Osteocyte (in vitro differentiated cells): Measurements from ENCODE around the gene DUSP22. TPM values are rescaled to one million over a fixed set of nuclear protein-coding genes. Genes with fewer than 3 reads are reported as not detected.

Experiments
- DNase-seq: peaks from one replicate; pipeline ENCODE4 v3.0.0; 2021; ENCODE audit warnings: mixed read lengths; ENCODE audit not compliant: unreplicated experiment; ENCODE audit errors: extremely low spot score
- H3K27ac Mint-ChIP-seq: one replicate; pipeline ENCODE4 v1.8.0; 2021; ENCODE audit warnings: mild to moderate bottlenecking, mixed read lengths; ENCODE audit not compliant: unreplicated experiment
- H3K27me3 Mint-ChIP-seq: one replicate; pipeline ENCODE4 v1.8.0; 2021; ENCODE audit warnings: mixed read lengths; ENCODE audit not compliant: unreplicated experiment
- H3K36me3 Mint-ChIP-seq: one replicate; pipeline ENCODE4 v1.8.0; 2021; ENCODE audit warnings: mixed read lengths; ENCODE audit not compliant: unreplicated experiment
- H3K4me1 Mint-ChIP-seq: one replicate; pipeline ENCODE4 v1.8.0; 2021; ENCODE audit warnings: mixed read lengths; ENCODE audit not compliant: unreplicated experiment
- H3K4me3 Mint-ChIP-seq: one replicate; pipeline ENCODE4 v1.8.0; 2021; ENCODE audit warnings: mild to moderate bottlenecking, moderate library complexity, mixed read lengths; ENCODE audit not compliant: unreplicated experiment
- H3K9me3 Mint-ChIP-seq: one replicate; pipeline ENCODE4 v1.8.0; 2021; ENCODE audit warnings: mixed read lengths; ENCODE audit not compliant: unreplicated experiment
- total RNA-seq: library from RNA; stranded (reverse); gene quantifications from 2 replicates; pipeline ENCODE4 v1.2.1, GENCODE V29; 2021
- TF ChIP-seq, protein P1 (sequence below): fragments of 200-600 bp; sonication (generic); IDR thresholded peaks from 2 replicates; pipeline ENCODE4 v1.5.0; 2021; ENCODE audit warnings: antibody characterized with exemption, mild to moderate bottlenecking, moderate library complexity

The DUSP22 gene
- total RNA-seq, 1 donor from 2014 or later: 27.4 TPM

DNA sequence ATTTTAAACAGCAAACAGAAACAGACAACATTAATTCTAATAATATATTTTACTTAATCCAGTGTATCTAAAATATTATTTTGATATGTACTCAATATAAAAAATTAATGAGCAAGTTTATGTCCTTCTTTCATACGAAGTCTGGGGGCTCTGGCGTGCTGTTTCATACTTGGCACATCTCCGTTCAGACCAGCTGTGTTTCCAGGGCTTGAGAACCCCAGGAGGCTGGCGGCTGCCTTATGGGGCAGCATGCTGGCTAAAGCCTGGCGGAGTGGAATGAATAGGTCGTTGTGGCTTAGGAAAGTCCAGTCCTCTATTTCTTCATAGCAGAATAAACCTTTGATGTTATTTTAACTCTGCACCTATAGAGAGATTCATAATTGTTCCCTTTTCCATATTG is 43.3 kb downstream of the DUSP22 start:
- Mint-ChIP-seq H3K4me3 (no peak overlapping the region), H3K27me3 (no peaks in the 10 kb centered on the region), H3K9me3 (peaks cover 8% of the 10 kb centered on the region), H3K4me1 (peaks cover 2% of the 10 kb centered on the region), H3K36me3 (no peaks in the 10 kb centered on the region), H3K27ac (no peak overlapping the region)
- DNase-seq: no peak
- TF ChIP-seq, protein P1, sequence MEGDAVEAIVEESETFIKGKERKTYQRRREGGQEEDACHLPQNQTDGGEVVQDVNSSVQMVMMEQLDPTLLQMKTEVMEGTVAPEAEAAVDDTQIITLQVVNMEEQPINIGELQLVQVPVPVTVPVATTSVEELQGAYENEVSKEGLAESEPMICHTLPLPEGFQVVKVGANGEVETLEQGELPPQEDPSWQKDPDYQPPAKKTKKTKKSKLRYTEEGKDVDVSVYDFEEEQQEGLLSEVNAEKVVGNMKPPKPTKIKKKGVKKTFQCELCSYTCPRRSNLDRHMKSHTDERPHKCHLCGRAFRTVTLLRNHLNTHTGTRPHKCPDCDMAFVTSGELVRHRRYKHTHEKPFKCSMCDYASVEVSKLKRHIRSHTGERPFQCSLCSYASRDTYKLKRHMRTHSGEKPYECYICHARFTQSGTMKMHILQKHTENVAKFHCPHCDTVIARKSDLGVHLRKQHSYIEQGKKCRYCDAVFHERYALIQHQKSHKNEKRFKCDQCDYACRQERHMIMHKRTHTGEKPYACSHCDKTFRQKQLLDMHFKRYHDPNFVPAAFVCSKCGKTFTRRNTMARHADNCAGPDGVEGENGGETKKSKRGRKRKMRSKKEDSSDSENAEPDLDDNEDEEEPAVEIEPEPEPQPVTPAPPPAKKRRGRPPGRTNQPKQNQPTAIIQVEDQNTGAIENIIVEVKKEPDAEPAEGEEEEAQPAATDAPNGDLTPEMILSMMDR: no peak

DNA sequence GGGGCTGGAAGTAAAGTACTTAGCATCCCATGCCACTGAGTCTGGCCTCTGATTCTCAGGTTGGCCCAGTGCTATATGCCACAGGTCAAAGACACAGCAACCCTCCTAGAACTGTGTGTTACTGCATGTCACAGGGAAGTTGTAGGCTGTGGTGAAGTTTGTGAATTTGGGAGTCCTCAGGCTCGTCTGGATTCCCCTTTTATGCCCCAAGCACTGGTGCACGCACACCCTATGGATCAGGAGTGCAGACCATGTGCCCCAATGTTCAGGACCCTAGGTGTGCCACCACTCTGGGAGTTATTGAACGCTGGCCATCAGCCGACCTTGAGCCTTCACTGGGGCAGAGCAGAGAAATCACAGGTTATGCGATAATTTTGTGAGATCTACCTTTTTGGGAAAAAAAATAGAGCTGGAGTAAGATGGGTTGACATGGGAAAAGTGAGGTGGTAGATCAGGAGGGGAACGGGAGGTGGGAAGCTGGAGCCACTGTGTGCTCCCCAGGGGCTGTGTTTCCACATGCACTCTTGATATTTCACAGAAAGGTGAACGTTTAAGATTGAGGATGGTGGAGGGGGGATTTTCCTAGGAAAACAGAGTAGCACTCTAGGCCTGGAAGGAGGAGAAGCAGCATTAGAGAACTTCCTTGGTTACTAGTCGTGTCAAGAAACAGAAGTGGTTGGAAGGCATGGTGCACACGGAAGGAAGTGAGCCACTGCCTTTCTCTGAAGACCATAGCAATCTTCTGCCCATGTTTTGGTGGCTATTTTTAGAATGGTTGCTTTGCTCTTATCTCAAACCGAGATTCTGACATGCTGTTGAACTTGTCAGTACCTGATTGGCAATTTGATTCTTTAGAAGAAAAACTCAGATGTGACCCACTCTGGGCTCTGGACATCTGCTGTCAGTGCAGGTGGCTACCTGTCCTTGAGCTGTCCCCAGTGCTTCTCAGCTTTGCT is 44.1 kb downstream of the DUSP22 start:
- Mint-ChIP-seq H3K9me3 (peaks cover 8% of the 10 kb centered on the region), H3K27me3 (no peaks in the 10 kb centered on the region), H3K36me3 (peaks cover under 1% of the 10 kb centered on the region), H3K27ac (no peak overlapping the region), H3K4me3 (no peak overlapping the region), H3K4me1 (peaks cover 2% of the 10 kb centered on the region)
- no peak for DNase-seq
- TF ChIP-seq, protein P1: no peak

DNA sequence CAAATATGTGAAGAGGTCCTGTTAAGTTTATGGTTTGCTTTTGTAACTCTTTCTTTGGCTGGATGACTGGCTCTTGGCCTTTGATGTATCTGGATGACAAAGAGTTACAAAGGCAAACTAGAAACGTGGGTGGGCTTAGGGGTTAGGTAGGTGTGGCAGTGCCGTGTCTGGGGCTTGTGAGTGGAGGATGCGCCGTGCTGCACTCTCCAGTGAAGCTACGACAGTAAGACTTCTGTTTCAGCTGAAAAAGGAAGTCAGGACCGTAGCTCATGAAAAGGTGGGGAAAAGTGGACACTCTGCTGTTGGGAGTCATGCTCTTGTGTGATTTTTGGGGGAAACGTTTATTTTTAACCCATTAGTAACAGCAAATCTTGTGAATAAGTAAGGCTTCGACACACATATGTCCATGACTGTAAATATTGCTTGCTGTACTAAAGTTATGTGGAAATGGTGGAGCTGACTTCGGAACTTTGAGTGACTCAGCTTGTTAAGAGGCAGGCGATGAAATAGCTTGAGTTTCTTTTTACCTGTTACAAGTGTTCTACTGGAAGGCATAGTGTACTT is 45.6 kb downstream of the DUSP22 start:
- no peak for DNase-seq
- H3K9me3 Mint-ChIP-seq: peaks cover 8% of the 10 kb centered on the region
- H3K4me1 Mint-ChIP-seq: peaks cover 2% of the 10 kb centered on the region
- H3K4me3 Mint-ChIP-seq: no peak overlapping the region
- TF ChIP-seq, protein P1: no peak
- H3K27me3 Mint-ChIP-seq: no peaks in the 10 kb centered on the region
- peaks cover 3% of the 10 kb centered on the region for H3K36me3 Mint-ChIP-seq
- H3K27ac Mint-ChIP-seq: no peak overlapping the region

DNA sequence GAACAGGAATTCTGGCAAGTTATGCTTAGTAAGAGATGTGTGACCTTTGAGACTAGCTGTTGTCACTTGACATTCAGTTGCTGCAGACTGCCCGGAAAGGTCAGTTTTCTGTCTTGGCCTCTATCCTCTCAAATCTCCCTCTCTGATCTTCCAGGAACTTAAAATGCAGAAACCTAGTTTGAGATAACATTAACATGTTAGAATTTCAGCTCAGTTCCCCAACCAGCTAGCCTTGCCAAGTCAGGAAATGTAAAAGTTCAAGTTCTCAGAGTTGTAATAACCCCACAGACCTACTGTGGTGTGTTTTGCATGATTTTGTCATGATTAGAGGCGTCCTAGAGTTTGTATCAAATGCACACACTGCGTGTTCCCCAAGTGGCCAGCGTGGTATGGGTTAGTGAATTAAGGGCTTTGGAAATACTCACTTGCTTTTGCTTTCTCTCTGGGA is 46.6 kb downstream of the DUSP22 start:
- H3K36me3 Mint-ChIP-seq: peaks cover 3% of the 10 kb centered on the region
- TF ChIP-seq, protein P1: no peak
- H3K4me1 Mint-ChIP-seq: peaks cover 2% of the 10 kb centered on the region
- H3K27me3 Mint-ChIP-seq: no peaks in the 10 kb centered on the region
- no peak overlapping the region for H3K27ac Mint-ChIP-seq
- H3K9me3 Mint-ChIP-seq: peaks cover 8% of the 10 kb centered on the region
- H3K4me3 Mint-ChIP-seq: no peak overlapping the region
- DNase-seq: no peak

DNA sequence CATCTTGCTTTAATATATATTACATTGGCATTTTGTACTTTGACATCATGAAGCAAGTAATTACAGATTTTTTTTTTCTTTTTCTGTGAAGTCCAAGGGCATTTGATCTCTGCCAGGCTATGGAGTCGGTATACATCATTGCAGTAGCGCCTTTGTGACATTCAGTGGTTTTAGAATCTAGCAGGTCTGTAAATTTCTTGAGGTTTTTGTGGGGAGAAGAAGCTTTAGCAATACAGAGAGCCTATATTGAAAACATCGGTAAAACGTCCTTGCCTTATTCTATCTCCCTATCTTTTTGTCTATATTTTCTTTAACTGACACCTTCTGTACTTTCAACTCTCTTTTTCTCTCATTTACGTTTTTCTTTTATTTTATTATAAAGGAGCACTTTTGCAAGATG is 47.2 kb downstream of the DUSP22 start:
- peaks cover 2% of the 10 kb centered on the region for H3K4me1 Mint-ChIP-seq
- no peak overlapping the region for H3K4me3 Mint-ChIP-seq
- H3K27me3 Mint-ChIP-seq: no peaks in the 10 kb centered on the region
- no peak for DNase-seq
- peaks cover 8% of the 10 kb centered on the region for H3K9me3 Mint-ChIP-seq
- peaks cover 3% of the 10 kb centered on the region for H3K36me3 Mint-ChIP-seq
- TF ChIP-seq, protein P1: no peak
- H3K27ac Mint-ChIP-seq: no peak overlapping the region
